B cell (primary cell): Measurements from ENCODE around the gene NTHL1. TPM values are rescaled to one million over a fixed set of nuclear protein-coding genes. Genes with fewer than 3 reads are reported as not detected.

ENCODE experiments used
- ATAC-seq: fragments of 200-7000 bp; cut with Tn5 transposase; one replicate; pipeline ENCODE4 v1.10.0; 2021; ENCODE audit warnings: low read depth, mild to moderate bottlenecking, moderate number of reproducible peaks, moderate library complexity
- CTCF ChIA-PET: fragments of 350-600 bp; sonication (Branson Sonifier 250); formaldehyde crosslinking; loops from one replicate; lab custom pipeline; 2021; ENCODE audit warnings: antibody characterized with exemption, inconsistent platforms; lab: Charles Lee
- POLR2A ChIA-PET: fragments of 350-600 bp; sonication (Branson Sonifier 250); formaldehyde crosslinking; loops from one replicate; lab custom pipeline; 2021; ENCODE audit warnings: antibody characterized with exemption; lab: Charles Lee
- DNase-seq: peaks from one replicate; pipeline ENCODE4 v3.0.0; 2013
- H2AFZ ChIP-seq: 2 replicates; pipeline ENCODE4 v1.6.1; 2012; ENCODE audit warnings: mild to moderate bottlenecking, low read depth, low read length; ENCODE audit not compliant: insufficient read depth, poor library complexity, severe bottlenecking
- H3K27ac ChIP-seq, 2 donors: 1 replicate in 1 of 2; 2 replicates in 1 of 2; pipeline ENCODE4 v1.5.1; 2012 to 2013; ENCODE audit warnings: low read length in 2 of 2, mild to moderate bottlenecking in 2 of 2, moderate library complexity in 1 of 2
- H3K27me3 ChIP-seq, 4 experiments: fragments of 200-600 bp in 1 of 4; sonication (generic) in 1 of 4; replicated peaks in 1 of 4; 1 replicate in 2 of 4; 2 replicates in 2 of 4; pipeline versions ENCODE4 v1.6.1 to v1.7.0; 2013 to 2016; ENCODE audit warnings: low read length in 3 of 4, mild to moderate bottlenecking in 2 of 4, mixed read lengths in 1 of 4, moderate library complexity in 1 of 4; ENCODE audit not compliant: insufficient read depth in 4 of 4, control insufficient read depth in 3 of 4; ENCODE audit errors: control extremely low read depth in 1 of 4
- H3K36me3 ChIP-seq, 2 experiments: replicated peaks in 1 of 2; 1 replicate in 1 of 2; 2 replicates in 1 of 2; pipeline versions ENCODE4 v1.6.1 to v1.7.1; 2013; ENCODE audit warnings: low read length in 1 of 2; ENCODE audit not compliant: insufficient read depth in 2 of 2, control insufficient read depth in 1 of 2; ENCODE audit errors: control extremely low read depth in 1 of 2, extremely low read depth in 1 of 2
- H3K4me1 ChIP-seq, 2 donors: fragments of 200-600 bp in 1 of 2; sonication (generic) in 1 of 2; 1 replicate in 1 of 2; 2 replicates in 1 of 2; pipeline versions ENCODE4 v1.5.1 to v1.6.1; 2013 to 2017; ENCODE audit warnings: low read length in 2 of 2; ENCODE audit not compliant: control insufficient read depth in 2 of 2, insufficient read depth in 2 of 2
- H3K4me2 ChIP-seq: replicated peaks from 2 replicates; pipeline ENCODE3; 2012; ENCODE audit warnings: mild to moderate bottlenecking, low read depth, low read length; ENCODE audit not compliant: poor library complexity, severe bottlenecking
- H3K4me3 ChIP-seq, 5 experiments: fragments of 200-600 bp in 1 of 5; sonication (generic) in 1 of 5; 1 replicate in 3 of 5; 2 replicates in 2 of 5; pipeline versions ENCODE4 v1.5.1 to v1.7.0; 2011 to 2016; ENCODE audit warnings: low read length in 4 of 5, mild to moderate bottlenecking in 4 of 5, low read depth in 2 of 5, control low read depth in 1 of 5, moderate library complexity in 1 of 5; ENCODE audit not compliant: insufficient read depth in 1 of 5; ENCODE audit errors: control extremely low read depth in 1 of 5, extremely low read depth in 1 of 5
- H3K79me2 ChIP-seq: fragments of 200-600 bp; sonication (generic); one replicate; pipeline ENCODE4 v1.6.0; 2016; ENCODE audit warnings: low read length; ENCODE audit not compliant: control insufficient read depth, insufficient read depth
- H3K9ac ChIP-seq: fragments of 200-600 bp; sonication (generic); 2 replicates; pipeline ENCODE4 v1.6.1; 2017; ENCODE audit warnings: mild to moderate bottlenecking, low read length, moderate library complexity
- H3K9me3 ChIP-seq, 3 donors: one replicate each; pipeline versions ENCODE4 v1.6.1 to v1.7.1; 2013; ENCODE audit warnings: low read length in 2 of 3; ENCODE audit not compliant: control insufficient read depth in 2 of 3, insufficient read depth in 1 of 3; ENCODE audit errors: control extremely low read depth in 1 of 3
- H4K20me1 ChIP-seq: 2 replicates; pipeline ENCODE4 v1.6.0; 2012; ENCODE audit warnings: mild to moderate bottlenecking, low read length; ENCODE audit not compliant: insufficient read depth, control insufficient read depth, poor library complexity, severe bottlenecking
- H3K27ac Mint-ChIP-seq: one replicate; pipeline ENCODE4 v1.8.0; 2021; ENCODE audit warnings: mixed read lengths
- H3K27me3 Mint-ChIP-seq: one replicate; pipeline ENCODE4 v1.8.0; 2021; ENCODE audit warnings: mixed read lengths
- H3K4me1 Mint-ChIP-seq: one replicate; pipeline ENCODE4 v1.8.0; 2021; ENCODE audit warnings: mixed read lengths
- H3K4me3 Mint-ChIP-seq: one replicate; pipeline ENCODE4 v1.8.0; 2021; ENCODE audit warnings: mixed read lengths
- H3K9me3 Mint-ChIP-seq: one replicate; pipeline ENCODE4 v1.8.0; 2022; ENCODE audit warnings: mixed read lengths; ENCODE audit not compliant: insufficient read depth
- EZH2 ChIP-seq: IDR thresholded peaks from 2 replicates; pipeline ENCODE4 v1.6.1; 2012; ENCODE audit warnings: borderline replicate concordance, low read depth, mild to moderate bottlenecking, moderate library complexity, low read length; ENCODE audit not compliant: insufficient read depth, poor library complexity, severe bottlenecking
- WGBS: methylation state at CpG from one replicate; pipeline ENCODE4 v1.1.5; 2013; ENCODE audit warnings: missing lambda C conversion rate; ENCODE audit not compliant: insufficient coverage; 5-methylcytosine and 5-hydroxymethylcytosine counted together
- intact Hi-C: fragments of 100-400 bp; cut with micrococcal nuclease; formaldehyde crosslinking; loops from one replicate; pipeline ENCODE4 v1.10.0; 2022
- polyA plus RNA-seq: library from polyadenylated mRNA; depleted of rRNA; stranded (reverse); fragments of >200 nt; gene quantifications from 2 replicates; pipeline ENCODE4 v1.2.3, GENCODE V29; 2012
- total RNA-seq, 2 donors: library from RNA; stranded (reverse); fragments of 120-200 nt in 1 of 2; gene quantifications; 1 replicate in 1 of 2; 2 replicates in 1 of 2; pipeline versions ENCODE4 v1.2.3 to v1.2.4, GENCODE V29; 2013 to 2022
- TF ChIP-seq, protein P1 (sequence below): fragments of 200-600 bp; IDR thresholded peaks from one replicate; pipeline ENCODE4 v1.8.0; 2022; ENCODE audit warnings: antibody characterized with exemption, mild to moderate bottlenecking

NTHL1 gene
- total and polyA plus RNA-seq, 2 donors (not counting 1 experiment from before 2014, with no cell fraction given): 17.5 to 27.6 TPM

DNA sequence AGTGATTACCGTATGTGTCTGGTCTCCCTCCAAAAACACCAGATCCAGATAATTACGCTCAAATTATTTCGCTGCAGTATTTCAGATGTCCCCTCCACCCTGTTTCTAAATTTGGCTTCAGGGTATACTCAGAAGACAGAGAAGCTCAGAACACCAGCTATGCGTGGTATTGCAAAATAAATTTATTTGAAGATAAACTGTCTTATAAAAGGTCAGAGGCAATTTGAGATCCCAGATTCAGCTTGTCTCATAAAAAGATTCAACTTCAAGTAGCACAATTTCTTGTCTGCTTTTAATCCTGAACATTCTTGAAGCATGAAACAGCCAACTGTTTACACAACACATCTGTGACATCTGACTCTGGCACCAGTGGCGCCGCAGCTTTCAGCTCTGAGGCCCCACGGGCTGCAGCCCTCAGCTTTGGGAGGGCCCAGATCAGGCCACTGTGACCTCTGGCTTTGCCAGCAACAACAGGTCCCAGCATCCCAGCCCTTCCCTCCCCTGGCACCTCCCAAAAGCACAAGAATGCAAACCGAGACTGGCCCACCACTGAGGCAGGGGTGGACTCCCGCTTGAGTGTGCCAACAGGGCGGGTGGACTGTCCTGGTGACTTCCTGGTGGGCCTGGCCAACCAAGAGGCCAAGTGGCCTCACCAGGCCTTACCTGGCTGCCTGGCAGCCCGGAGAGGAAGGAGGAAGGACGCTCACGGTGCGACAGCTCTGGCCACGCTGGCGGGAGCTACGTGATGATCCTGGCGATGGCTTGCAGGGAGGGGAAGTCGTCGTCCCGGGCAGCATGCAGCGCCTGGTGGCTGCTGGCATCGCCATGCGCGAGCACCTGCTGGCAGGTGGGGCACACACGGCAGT, 49.9 kb downstream of the NTHL1 start:
- TF ChIP-seq, protein P1, sequence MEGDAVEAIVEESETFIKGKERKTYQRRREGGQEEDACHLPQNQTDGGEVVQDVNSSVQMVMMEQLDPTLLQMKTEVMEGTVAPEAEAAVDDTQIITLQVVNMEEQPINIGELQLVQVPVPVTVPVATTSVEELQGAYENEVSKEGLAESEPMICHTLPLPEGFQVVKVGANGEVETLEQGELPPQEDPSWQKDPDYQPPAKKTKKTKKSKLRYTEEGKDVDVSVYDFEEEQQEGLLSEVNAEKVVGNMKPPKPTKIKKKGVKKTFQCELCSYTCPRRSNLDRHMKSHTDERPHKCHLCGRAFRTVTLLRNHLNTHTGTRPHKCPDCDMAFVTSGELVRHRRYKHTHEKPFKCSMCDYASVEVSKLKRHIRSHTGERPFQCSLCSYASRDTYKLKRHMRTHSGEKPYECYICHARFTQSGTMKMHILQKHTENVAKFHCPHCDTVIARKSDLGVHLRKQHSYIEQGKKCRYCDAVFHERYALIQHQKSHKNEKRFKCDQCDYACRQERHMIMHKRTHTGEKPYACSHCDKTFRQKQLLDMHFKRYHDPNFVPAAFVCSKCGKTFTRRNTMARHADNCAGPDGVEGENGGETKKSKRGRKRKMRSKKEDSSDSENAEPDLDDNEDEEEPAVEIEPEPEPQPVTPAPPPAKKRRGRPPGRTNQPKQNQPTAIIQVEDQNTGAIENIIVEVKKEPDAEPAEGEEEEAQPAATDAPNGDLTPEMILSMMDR: no peak
- TF ChIP-seq EZH2: no peak
- H3K4me2 ChIP-seq: no peak overlapping the region
- Mint-ChIP-seq H3K27me3 (no peaks in the 10 kb centered on the region), H3K4me1 (peaks cover 9% of the 10 kb centered on the region), H3K4me3 (no peak overlapping the region), H3K9me3 (no peaks in the 10 kb centered on the region), H3K27ac (no peak overlapping the region)
- H3K4me1 ChIP-seq: peaks cover 7 to 12% of the 10 kb centered on the region in 2 donors
- intact Hi-C loops: loop anchor here (10.0 kb wide), 1 partner anchor 53 kb away; the partner anchor contains the start of gene MSRB1
- CTCF ChIA-PET: interaction anchor here (1.4 kb wide), 1 partner anchor 143 kb away, joined by 3 read pairs; no protein-coding TSS in a partner anchor
- no peak for ATAC-seq
- no peak overlapping the region for H3K27ac ChIP-seq
- DNase-seq: no peak
- no peak overlapping the region for H3K9ac ChIP-seq
- no peak overlapping the region for H2AFZ ChIP-seq
- no peaks in the 10 kb centered on the region for H3K27me3 ChIP-seq
- POLR2A ChIA-PET: no interaction called here
- H3K36me3 ChIP-seq: peaks cover 0 to 39% of the 10 kb centered on the region in 2 experiments
- WGBS: 97% methylated on average over 24 of the region's 26 CpGs
- H3K9me3 ChIP-seq: peaks cover 0 to 5% (median 0%) of the 10 kb centered on the region in 3 donors
- peaks cover 23% of the 10 kb centered on the region for H4K20me1 ChIP-seq
- H3K79me2 ChIP-seq: peaks cover 6% of the 10 kb centered on the region
- no peak overlapping the region for H3K4me3 ChIP-seq

DNA sequence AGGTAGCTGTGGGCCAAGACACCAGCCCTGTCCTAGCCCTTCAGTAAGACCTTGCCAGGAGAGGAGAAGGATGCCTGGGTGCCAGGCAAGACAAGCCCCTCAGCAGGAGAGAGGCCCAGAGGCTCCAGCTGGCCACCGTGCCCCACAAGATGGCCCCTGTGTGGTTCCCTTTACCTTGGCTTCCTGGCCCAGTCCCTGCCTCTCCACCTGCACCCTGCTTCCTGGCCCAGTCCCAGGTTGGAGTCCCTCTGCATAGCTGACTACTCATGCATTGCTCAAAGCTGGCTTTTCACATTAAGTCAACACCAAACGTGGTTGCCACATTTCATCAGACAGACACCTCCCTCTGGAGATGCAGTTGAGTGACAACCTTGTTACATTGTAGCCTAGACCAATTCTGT, 53.9 kb downstream of the NTHL1 start:
- Histone ChIP-seq H4K20me1 (no peaks in the 10 kb centered on the region), H3K36me3 (peaks cover 0 to 9% of the 10 kb centered on the region in 2 experiments), H3K4me2 (no peak overlapping the region), H3K9ac (no peak overlapping the region), H3K4me3 (no peak overlapping the region), H2AFZ (no peak overlapping the region), H3K79me2 (no peaks in the 10 kb centered on the region), H3K27ac (peak overlapping the region; percentile 39 to 57), H3K9me3 (peaks cover 0 to 13% (median 0%) of the 10 kb centered on the region in 3 donors), H3K4me1 (peaks cover 24 to 35% of the 10 kb centered on the region in 2 donors), H3K27me3 (no peaks in the 10 kb centered on the region)
- WGBS: 73% methylated on average over 1 of the region's 2 CpGs
- CTCF ChIA-PET: interaction anchor here (0.5 to 5.5 kb wide), 5 partner anchors 10 to 161 kb away, joined by 3 to 32 read pairs (median 4); no protein-coding TSS in a partner anchor
- Mint-ChIP-seq H3K27me3 (no peaks in the 10 kb centered on the region), H3K4me3 (peak overlapping the region; percentile 34), H3K9me3 (no peaks in the 10 kb centered on the region), H3K4me1 (peaks cover 31% of the 10 kb centered on the region), H3K27ac (peak overlapping the region; percentile 84)
- intact Hi-C loops: loop anchor here (5.0 to 10.0 kb wide), 2 partner anchors 49 to 784 kb away; partner anchors contain the start of genes ELOB and MSRB1
- no peak for ATAC-seq
- DNase-seq: no peak
- no peak for TF ChIP-seq EZH2
- TF ChIP-seq, protein P1: no peak
- POLR2A ChIA-PET: no interaction called here
